HG03159 (cell line): ENCODE measurements around the gene JAM2.
"Not testable (repeated sequence)": the region's sequence is repeated elsewhere in the genome, so short reads cannot be mapped to it uniquely, and the experiment has no call there.

Source experiments
- ATAC-seq: cut with Tn5 transposase; IDR thresholded peaks from one replicate; pipeline ENCODE4 v1.9.1; 2021; ENCODE audit warnings: mild to moderate bottlenecking, moderate library complexity; ENCODE audit not compliant: unreplicated experiment

JAM2 gene, protein sequence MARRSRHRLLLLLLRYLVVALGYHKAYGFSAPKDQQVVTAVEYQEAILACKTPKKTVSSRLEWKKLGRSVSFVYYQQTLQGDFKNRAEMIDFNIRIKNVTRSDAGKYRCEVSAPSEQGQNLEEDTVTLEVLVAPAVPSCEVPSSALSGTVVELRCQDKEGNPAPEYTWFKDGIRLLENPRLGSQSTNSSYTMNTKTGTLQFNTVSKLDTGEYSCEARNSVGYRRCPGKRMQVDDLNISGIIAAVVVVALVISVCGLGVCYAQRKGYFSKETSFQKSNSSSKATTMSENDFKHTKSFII

DNA sequence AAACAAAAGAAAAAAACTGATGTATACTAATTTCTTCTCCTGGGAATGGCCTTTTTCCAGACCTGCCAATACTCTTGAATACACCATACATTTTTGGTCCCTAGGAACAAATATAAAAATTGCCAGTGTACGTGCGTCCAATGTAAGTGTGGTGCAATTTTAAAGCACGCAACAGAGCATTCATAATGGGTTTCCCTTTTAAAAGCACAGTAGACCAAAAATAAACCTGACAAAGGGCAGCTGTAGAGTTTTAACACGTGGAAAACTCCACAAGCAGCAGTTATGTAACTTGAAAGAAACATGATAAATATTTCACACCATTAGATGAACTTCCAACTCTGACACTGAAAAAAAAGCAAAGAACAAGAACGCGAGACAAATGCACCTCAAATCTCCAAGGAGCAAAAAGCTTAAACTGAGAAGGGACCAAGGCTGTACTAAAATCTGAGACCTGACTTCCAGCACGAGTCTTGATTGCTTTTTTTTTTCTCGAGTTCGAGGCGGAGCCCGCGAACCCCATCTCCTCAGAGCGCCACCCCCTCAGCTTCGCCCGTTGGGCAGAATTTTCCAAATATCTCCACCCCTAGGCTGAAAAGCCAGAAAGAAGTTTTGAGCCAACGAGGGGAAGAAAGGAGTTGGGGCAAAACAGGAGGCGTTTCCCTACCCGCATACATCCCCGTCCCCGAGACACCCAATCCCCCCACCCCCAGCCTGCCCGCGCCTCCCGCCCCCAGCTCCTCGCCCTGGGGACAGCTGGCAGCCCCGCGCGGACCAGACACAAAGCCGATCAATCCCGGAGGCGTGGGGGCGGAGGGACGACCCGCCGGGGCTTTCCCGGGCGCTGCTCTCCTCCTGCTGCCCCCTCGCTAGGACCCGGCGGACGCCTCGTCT lies at the start of gene JAM2:
JAM2 (plus strand) TSS at position 599 of the 891 bp plus-strand sequence. CDS start 564 bp downstream, outside the sequence.
- peak; percentile 39 for ATAC-seq

- ATAC-seq: no peak
Observed at GRCh38 chr21:25589887-25590286, 49.2 kb upstream of the JAM2 start.

DNA sequence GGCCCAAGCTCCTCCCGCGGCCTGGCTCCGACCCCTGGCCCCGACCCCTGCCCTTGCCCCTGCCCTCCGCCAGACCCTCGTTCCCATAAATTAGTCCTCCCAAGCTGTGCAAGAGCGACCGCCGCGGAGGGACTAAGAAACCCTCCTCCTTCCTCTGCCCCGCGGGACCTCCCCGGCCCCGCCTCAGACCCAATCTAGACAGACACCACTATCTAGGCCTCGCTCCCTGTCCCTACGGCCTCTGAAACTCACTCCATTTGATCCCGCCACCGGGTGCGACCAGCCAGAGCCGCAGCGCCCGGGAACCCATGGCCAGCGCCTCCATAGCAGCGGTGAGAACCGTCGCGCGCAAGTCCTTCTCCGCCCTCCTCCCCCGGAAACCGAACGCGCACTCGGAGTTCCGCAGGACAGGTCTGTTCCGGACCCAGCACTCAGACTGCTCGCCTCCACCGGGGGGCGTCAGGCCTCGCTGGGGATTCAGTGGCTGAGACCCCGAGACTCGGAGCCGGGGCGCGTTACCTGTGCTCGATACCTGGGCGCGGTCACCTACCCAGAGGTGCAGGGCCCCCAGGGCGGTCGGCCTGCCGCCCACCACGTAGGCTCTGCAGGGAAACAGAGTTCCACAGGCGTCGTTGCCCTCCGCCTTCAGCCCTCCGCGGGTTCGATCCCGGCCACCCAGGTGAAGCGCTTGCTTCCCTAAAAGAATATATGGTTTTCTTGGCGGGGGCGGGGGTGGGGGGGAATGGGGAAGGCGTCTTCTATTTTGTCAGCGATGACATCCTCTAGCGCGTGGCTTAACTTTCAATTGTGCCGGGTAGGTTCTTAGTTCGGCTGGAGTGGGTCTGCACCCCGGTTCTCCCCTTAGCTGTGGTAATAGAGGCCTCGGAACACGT lies 31.7 kb upstream of the JAM2 start, which contains the start of gene MRPL39:
MRPL39 (minus strand) TSS at position 331 of the 893 bp plus-strand sequence; CDS start at position 325, 6 bp downstream.
- peak; percentile 92 for ATAC-seq

GRCh38 chr21:25608044-25608737 lies 30.9 kb upstream of the JAM2 start:
- ATAC-seq: peak; percentile 76

- ATAC-seq: no peak
Observed at GRCh38 chr21:25614441-25614840, 24.6 kb upstream of the JAM2 start.

DNA sequence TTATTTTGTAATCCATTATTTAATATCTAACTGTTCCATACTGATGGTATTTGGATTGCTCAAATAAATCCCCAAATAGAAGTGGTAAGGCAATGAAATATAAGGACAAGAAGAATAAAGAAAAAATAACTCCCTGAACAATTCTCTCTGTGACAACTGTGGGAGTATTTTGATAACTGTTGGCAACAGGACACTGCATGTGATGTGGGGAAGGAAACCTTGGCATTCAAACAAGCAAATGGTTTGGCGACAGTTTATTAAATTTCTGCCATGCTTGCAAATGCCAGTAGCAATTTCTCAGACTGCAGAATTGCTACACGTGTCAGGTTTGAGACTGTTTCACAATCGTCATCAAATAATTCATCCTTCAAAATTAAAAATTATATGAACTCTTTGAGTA lies 23.2 kb upstream of the JAM2 start:
- no peak for ATAC-seq

GRCh38 chr21:25619198-25619597 lies 19.9 kb upstream of the JAM2 start:
- ATAC-seq: no peak

- ATAC-seq: no peak
Observed at GRCh38 chr21:25624511-25624910, 14.5 kb upstream of the JAM2 start.

DNA sequence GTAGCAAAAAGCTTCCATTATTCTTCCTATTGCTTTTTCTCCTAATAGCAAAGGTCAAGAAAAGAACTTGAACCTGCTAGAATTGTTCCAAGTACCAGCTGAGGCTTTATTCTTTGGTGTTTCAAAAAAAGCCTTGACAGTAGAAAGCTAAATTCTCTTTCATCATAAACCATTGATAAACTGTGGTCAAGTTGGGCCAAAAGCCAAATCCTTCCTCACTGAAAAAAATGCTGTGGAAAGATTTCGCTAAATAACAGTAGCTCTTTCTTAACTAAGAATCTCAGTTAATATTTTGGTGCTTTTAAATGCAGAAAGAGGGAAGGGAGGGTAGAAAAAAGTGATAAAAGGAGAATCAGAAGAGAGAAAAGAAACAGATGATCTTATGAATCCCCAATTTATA lies 14.0 kb upstream of the JAM2 start:
- ATAC-seq: no peak

- ATAC-seq: not testable (repeated sequence)
Observed at GRCh38 chr21:25625776-25626555, 13.1 kb upstream of the JAM2 start.

- no peak for ATAC-seq
Observed at GRCh38 chr21:25626757-25627156, 12.3 kb upstream of the JAM2 start.

DNA sequence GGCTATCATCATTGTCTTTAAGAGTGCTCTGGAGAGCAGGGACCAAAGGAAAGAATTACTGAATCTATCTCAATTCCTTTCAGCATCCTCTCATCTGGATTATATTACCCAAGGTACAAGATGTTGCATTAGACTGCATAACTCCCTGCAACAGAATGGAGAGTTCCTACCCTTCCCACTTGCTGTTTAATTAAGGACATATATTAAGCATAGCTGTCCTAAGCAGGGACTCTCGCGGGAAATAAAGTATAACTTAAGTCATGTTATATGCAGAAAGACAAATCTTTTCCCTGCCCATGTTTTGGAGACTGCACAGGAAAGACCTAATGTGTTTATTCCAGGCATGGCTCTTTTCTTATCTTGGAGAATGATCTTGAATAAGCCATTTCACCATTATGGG lies 6.8 kb upstream of the JAM2 start:
- ATAC-seq: no peak

- ATAC-seq: no peak
Observed at GRCh38 chr21:25635310-25635709, 3.7 kb upstream of the JAM2 start.

- no peak for ATAC-seq
Observed at GRCh38 chr21:25636727-25637126, 2.3 kb upstream of the JAM2 start.

GRCh38 chr21:25637851-25638659 lies 1.0 kb upstream of the JAM2 start:
- ATAC-seq: no peak

DNA sequence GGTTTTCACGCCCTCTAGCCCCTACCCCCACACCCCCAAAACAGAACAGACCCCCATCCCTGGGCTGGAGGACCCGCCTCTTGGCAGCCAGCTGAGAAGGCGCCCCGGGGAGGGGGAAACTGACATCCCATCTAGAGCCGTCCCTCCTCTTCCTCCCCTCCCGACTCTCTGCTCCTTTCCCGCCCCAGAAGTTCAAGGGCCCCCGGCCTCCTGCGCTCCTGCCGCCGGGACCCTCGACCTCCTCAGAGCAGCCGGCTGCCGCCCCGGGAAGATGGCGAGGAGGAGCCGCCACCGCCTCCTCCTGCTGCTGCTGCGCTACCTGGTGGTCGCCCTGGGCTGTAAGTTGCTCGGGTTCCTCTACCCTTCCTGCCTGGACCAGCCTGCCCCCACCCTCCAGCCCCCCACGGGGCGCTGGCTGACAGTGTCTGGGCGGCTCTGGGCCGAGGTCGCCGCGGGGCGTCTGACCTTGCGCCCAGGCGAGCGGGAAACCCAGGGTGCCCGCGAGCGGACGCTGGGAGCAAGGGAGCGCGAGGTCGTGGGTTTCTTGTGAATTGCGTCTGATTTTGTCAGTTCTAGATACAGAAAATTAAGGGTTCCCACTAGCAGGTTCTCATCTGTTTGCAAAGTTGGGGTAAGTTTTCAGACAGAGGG lies 618 bp downstream of the JAM2 start:
- peak; percentile 69 for ATAC-seq

DNA sequence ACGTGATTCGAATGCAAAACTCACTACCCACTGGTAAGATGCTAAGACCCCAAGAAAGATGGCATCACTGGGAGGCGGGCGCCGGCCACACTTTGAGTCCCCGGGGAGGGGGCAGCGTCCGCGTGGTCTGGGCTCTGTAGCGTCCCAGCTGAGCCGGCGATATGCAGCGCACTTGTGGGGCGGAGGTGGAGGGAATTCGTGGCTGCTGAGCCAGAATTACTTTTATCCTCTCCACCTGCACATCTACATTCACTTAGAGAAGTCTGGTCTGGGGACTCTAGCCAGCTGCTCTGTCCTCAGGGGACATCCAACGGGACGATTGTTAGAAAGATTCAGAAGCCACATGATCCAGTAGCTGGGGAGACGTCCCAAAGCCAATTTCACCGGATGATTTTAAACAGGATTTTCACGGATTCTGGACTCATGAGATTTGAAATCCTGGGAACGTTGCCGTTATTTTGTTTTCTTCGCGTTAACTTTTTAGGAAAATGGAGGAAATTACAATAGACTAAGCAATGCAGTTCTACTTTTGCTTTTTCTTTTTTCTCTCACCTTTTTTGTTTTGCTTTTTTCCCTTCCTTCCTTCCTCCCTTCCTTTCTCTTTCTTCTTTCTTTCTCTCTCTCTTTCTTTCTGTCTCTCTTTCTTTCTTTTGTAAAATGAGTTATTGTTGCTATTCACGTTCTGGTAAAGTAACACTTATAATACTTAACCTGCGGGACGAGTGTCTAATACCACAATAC lies 1.3 kb downstream of the JAM2 start:
- ATAC-seq: peak; percentile 23

DNA sequence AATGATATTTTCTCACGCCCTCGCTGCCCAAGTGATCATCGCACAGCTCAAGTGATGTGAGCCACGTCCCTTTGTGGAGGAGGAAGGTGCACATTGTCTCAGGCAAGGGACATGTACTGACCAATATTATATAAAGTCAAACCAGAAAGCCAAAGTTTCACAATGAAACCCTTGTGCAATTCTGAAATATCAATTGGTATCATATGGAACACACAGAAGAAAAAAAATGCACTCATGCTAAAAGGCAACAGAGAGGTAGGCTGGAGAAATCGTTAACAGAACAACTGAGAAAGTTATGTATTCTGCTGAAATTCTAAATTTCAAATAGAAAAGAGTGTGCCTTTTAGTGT lies 1.9 kb downstream of the JAM2 start:
- no peak for ATAC-seq
